NCI-H2196 treated with DMSO at 0.1 percent for 48 hours (cell line): Measurements from ENCODE around the gene RDH8.
A peak's percentile ranks its signal among the peaks of the same experiment; 100 is the strongest.
"Not testable (repeated sequence)": the region's sequence is repeated elsewhere in the genome, so short reads cannot be mapped to it uniquely, and the experiment has no call there.

ENCODE experiments used
- DNase-seq: peaks from one replicate; lab custom pipeline; 2025; ENCODE audit not compliant: unreplicated experiment; lab: John Stamatoyannopoulos, UW

The RDH8 gene

DNA sequence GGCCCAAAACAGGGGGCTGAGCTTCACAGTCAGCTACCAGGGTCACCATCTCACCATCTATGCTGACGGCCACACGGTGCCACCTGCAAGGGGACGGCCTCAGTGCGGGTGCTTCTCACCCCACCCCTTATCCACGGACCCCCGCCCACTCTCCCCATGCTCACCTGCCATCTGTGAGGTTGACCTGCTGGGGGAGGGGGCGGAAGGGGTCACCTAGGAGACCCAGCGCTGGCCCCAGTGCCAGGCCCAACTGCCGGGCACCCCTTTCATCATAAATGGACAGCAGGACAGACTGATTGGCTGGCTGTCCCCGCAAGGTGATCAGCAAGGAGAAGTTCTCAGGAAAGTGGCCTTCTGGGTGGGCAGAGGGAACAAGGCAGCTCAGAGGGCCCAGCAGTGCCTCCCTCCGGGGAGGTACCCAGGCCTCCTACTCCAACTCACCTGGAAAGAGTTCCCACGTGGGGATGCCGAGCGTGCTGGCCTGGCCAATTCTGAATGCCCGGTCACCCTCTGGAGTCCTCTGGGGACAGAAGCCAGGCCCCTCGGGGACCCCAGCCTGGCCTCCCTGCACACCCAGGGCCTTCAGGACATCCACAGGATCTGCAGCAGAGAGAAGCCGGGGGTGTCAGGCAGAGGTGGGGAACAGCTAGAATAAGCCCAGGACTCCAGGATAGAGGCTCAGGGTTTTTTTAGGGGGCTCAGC, 7.5 kb upstream of the RDH8 start:
- no peak for DNase-seq

DNA sequence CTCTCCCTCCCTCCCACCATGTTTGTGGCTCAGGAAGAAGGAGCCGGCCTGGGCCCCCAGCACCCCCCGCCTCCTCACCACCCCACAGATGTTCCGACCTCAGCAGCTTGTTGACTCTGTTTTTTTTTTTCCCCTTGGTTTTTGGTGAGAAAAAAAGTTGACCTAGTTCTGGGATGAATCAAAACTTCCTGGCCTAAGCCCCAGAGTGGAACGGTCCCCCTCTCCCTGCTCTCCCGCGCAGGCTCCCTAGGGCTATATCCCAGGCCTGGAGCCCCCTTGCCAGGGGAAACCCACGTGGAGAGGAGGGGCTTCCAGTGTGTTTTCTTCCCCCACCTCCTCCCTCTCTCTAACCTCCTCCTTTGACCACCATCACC, 7.0 kb upstream of the RDH8 start:
- no peak for DNase-seq

DNA sequence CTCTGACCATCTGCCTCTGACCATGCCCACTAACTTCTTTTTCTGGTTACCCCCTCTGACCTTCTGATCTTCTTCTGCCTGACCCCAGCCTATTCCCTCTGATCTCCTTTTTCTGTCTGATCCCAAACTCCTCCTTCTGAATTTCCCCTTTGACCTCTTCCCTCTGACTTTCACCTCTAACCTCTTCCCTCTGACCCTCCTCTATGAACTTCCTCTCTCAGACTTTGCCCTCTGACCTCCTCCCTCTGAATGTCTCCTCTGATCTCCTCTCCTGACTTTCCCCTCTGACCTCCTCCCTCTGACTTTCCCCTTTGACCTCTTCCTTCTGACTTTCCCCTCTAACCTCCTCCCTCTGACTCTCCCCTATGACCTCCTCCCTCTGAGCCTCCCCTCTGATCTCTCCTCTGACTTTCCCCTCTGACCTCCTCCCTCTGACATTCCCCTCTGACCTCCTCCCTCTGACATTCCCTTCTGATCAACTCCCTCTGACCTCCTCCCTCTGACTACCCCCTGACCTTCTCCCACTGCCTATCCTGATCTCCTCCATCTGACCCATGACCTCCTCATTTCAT, 6.4 kb upstream of the RDH8 start:
- DNase-seq = no peak

DNA sequence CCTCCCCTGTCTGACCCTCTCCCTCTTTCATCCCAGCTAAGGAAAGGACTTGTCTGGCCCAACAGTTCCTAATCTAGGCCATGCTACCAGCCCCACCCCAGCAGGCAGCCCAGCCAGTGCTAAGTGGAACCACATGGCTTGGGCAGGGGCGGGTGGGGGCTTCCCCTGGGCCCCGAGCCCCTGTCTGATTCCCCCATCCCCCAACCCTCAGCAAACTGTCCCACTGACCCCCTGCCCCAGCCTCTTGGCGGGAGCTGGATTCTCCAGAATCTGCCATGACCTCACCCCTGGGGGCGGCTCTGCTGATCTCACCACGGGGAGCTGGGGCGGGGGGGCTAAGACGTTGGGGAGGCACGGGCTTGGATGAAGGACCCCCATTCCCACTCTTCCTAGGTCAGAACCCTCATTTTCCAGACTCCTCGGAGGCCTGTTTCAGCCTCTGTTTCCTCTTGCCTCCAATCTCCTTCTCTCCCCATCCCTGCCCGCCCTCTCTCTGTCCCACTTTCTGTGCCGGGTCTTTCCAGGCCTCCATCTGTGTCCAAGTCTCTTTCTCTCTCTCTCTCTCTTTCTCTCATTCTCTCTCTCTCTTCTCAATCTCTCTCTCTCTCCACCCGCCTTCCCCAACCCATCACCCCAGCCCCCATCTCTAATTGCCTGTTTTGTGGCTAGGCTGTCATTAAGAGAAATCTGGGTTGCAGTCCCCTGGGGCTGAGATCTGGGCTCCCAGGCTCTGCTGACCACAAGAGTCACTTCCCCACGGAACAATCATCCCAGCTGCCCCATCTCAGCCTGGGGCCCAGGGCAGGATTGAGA, 5.7 kb upstream of the RDH8 start:
- no peak for DNase-seq

DNA sequence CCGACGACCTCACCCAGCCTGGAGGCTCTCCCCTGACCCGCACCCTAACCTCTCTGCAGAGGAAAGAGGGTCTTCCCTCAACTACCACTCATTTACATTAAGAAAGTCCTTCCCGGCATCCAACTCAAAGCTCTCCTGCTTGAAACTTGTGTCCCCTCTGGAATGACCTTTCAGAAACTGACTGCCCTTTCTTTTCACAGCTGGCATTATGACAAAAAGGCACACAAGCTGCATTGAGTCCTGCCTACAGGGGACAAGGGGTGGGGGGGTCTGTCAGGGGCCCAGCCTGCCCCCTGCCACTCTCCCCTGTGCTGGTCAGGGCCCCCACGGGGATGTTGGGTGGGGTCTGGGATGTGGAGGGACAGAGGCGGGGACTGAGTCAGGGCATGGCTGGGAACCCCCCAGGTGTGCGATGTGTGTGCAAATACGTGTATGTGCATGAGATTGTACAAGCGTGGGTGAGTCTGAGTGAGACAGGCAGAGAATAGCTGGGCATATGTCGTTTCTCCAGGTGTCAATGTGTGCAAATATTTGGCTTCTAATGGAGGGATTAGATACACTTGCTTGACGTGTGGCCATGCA, 5.0 kb upstream of the RDH8 start:
- DNase-seq = no peak

DNA sequence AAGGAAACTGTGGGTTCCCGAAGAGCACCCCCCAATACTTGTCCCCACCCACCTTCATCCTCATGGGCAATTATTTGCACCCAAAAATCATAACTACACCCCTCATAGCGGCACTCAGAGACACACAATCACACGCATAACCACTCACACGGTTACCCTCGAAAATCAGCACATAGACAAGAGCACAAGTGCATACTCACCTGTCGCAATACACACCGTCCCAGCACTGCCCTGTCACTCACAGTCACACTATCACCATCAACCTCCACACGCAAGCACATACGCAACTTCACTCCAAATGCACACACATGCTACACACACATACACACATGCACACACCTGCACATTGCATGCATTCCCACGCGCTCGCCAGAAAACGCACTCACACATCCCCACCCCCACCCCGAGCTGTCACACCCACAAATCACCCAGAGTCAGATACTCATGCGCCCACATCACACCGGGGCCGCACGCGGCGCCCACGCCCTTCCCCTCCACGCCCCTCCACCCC, 3.5 kb upstream of the RDH8 start:
- no peak for DNase-seq

DNA sequence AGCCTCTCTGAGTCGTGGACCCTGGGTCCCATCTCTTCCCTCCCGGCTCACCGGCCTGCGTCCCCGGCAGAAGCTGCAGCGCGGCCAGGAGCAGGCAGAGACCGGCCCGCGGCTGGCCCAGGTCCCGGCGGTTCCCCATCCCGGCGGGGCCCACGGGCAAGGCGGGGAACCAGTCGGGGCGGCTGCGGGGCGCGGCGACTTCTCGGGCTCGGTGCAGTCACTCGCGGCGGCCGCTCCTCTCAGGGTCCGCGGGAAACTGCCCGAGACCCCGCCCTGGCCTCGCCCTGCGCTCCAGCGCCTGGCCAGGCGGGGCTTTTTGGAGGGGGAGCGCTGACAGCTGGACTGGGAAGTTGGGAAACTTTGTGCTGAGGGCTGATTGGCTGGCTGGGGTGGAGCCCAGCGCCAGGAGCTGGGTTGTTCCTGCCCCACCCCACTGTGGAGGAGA, 3.0 kb upstream of the RDH8 start, which contains the start of gene COL5A3:
Gene COL5A3 (minus strand): TSS at position 258 of the 445 bp plus-strand sequence. CDS start 119 bp downstream, at position 139.
- DNase-seq = no peak

DNA sequence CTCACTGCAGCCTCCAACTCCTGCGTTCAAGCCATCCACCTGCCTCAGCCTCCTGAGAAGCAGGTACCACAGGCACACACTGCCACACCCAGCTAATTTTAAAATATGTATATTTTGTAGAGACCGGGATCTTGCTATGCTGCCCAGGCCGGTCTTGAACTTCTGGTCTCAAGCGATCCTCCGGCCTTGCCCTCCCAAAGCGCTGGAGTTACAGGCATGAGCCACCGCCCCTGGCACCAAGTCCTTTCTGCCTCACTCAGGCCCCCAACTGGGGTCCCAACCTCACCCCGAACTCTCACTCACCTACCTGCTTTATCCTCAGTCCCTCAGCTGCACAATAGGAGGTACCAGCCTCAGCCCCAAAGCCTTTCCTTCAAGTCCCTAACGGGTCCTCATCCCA, 2.3 kb upstream of the RDH8 start:
- DNase-seq = no peak

DNA sequence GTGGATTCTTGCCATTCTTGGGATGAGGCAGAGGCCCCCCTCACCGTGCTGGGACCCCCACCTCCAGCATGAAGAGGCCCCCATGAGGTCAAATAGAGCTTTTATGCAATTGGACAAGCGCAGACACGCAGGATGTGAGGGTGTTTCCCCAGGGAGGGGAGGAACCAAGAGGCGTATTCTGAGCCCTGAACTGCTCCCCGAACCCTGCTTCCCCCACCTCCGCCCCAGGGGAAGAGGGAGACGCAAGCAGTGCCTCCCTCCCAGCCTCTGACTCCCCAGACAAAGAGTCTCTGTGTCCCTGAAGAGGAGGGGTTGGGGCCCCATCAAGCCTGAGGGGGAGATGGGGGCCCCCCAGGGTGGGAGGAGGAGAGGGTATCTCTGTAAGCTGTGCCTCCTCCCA, 1.3 kb upstream of the RDH8 start:
- no peak for DNase-seq

DNA sequence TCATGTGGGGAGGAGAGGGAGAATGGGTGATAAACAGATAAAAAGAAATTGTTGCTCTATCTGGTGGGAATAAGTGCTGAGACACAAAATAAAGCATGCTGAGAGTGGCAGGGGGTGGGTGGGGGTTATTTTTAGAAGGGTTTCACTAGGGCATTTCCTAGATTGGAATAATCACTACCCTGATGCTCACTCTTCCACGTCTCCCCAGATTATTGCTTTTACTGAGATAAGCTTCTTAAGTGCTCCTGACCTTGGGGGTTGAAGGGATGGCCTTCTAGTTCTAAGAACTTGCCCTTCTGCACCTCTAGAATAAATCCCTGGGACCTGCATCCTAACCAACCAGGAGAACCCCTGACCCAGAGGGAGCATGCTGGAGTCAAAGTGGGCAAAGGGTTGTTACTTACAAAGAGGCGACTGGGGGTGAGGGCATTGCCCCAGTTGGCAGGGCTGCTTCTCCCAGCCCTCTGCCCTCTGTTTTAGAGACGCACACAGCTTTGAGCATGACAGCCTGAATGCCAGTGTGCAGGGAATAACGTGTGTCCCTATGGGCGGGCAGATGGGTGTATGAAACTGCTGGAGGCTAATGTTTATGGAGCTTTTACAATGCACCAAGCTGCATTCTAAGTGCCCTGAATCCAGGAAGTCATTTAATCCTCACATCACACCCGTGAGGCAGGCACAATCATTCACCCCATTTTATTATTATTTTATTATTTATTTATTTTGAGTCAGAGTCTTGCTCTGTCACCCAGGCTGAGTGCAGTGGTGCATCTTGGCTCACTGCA, 743 bp downstream of the RDH8 start:
- no peak for DNase-seq

DNA sequence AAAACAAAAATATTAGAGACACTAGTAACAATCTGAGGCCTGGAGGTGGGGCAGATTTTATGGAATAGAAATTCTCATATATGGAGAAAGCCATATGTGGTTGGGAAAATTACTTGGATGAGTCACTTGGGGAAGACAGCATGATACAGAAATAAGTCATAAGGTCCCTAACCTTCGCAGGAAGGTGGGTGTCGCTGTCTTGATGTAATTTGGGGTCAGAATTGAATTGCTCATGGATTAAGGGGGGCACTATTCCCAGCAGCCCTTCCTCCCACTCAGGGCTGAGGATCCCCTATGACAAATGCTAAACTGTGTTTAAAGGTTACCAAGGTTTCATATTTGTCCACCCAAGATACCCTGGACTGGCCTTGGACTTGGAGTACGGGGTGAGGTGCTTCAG, 5.0 kb downstream of the RDH8 start:
- DNase-seq = no peak

DNA sequence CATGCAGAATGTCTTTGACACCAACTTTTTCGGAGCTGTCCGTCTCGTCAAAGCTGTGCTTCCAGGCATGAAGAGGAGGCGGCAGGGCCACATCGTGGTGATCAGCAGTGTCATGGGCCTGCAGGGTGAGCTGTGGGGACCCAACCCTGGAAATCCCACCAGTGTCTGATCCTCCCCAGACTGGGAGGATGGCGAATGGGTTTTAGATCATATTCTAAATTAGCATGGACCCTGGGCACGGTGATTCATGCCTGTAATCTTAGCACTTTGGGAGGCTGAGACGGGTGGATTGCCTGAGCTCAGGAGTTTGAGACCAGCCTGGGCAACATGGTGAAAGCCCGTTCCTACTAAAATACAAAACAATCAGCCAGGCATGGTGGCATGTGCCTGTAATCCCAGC, 5.5 kb downstream of the RDH8 start:
- DNase-seq = no peak

DNA sequence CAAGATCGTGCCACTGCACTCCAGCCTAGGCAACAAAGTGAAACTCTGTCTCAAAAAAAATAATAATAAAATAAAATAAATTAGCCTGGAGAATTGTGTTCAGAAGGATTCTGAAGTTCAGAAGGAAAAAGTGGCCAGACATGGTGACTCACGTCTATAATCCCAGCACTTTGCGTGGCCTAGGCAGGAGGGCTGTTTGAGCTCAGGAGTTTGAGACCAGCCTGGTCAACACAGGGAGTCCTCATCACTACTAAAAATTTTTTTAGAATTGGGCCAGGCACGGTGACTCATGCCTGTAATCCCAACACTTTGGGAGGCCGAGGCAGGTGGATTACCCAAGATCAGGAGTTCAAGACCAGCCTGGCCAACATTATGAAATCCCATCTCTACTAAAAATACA, 6.0 kb downstream of the RDH8 start:
- no peak for DNase-seq

DNA sequence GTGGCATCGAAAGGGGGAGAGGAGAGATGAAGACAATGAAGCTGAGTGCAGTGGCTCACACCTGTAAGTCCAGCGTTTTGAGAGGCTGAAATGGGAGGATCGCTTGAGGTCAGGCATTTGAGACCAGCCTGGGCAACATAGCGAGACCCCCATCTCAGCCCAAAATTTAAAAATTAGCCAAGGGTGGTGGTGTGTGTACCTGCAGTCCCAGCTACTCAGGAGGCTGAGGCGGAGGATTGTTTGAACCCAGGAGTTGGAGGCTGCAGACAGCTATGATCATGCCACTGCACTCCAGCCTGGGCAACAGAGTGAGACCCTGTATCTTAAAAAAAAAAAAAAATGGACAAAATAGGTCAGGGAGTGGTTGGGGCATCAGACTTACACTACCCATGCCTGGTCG, 7.6 kb downstream of the RDH8 start:
- no peak for DNase-seq

DNA sequence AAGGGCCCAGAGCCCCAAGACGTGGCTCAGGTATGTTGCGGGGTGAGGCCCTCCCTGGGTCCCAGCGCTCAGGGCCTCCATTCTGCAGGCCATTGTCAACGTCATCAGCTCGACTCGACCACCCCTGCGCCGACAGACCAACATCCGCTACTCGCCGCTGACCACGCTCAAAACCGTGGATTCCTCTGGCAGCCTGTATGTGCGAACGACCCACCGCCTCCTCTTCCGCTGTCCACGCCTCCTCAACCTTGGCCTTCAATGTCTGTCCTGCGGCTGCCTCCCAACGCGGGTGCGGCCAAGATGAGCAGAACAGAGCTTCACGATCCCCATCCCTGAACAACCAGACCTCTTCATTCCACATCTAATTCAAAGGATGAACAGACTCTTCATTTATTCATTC, 8.2 kb downstream of the RDH8 start:
- no peak for DNase-seq

DNA sequence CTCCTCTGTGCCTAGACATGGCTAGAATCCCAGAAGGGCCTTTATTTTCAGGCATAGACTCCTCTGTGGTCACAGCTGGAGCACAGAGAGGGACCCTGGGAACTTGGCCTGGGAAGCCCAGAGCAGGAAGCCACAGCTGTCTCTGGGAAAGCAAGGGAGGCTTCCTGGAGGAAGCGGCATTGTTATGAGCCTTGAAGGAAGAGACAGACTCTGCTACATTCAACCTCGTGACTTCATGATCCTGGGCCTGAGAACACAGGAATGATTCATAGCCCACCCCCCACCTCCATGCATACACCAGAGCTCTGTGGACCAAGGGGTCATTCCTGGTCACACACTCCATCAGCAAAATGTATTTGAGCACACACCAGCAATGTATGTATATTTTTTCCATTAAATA, 8.6 kb downstream of the RDH8 start:
- DNase-seq = no peak

DNA sequence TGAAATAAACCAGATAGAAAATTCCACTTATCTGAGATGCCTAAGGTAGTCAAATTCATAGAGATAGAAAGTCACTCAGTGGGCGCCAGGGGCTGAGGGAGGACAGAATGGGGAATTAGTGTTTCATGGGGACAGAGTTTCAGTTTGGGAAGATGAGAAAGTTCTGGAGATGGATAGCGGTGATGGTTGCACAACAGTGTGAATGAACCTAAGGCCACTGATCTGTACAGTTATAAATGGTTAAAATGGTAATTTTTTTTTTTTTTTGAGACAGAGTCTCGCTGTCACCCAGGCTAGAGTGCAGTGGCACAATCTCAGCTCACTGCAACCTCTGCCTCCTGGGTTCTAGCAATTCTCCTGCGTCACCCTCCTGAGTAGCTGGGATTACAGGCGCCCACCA, 9.8 kb downstream of the RDH8 start:
- DNase-seq = not testable (repeated sequence)

DNA sequence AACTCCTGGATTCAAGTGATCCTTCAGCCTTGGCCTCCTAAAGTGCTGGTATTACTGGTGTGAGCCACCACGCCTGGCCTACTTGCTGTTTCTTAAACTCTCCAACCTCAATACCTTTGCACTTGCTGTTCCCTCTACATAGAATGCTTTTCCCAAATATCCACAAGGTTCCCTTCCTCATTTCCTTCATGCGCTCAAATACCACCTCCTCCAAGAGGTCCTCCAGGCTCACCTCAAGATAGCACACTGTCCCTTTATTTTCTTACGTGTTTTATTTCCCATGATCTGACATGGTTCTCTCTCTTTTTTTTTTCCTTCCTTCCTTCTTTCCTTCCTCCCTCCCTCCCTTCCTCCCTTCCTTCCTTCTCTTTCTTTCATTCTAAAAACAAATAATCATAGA, 13.5 kb downstream of the RDH8 start:
- no peak for DNase-seq

DNA sequence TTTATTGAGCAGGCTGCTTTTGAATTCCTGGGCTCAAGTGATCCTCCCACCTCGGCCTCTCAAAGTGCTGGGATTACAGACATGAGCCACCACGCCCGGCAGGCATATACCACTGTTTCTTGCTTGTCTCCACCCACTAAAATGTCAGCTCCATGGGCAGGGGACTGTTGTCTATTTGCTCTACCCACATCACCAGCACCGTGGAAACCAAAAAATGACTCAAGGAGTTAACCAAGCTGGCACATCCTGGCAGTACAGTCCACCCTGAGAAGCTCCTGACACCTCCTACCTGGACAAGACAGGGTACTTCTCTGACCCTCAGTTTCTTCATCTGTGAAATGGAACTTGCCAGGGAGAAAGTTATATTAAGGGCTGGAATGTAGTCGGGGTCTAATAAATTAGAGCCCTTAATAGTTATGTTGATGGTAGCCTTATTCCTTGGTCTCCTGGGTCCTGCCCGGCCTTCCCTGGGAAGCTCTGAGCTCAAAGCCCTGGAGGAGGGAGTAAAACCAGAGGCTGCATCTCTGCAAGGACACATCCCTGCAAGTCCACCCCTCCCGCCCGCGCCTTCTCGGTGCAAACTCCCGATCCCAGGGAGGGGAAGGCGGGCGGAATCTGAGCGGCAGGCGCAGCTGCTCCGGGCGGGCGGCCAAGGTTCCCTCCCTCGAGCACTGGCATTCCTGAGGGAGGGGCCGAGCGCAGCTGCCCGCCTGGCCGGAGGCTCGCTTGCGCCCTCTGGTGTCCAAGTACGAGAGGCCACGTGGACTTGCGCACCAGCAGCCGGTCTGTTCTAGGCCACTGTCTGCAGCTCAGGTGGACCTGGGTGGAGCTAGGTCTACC, 14.1 kb downstream of the RDH8 start:
- DNase-seq = peak; percentile 93

DNA sequence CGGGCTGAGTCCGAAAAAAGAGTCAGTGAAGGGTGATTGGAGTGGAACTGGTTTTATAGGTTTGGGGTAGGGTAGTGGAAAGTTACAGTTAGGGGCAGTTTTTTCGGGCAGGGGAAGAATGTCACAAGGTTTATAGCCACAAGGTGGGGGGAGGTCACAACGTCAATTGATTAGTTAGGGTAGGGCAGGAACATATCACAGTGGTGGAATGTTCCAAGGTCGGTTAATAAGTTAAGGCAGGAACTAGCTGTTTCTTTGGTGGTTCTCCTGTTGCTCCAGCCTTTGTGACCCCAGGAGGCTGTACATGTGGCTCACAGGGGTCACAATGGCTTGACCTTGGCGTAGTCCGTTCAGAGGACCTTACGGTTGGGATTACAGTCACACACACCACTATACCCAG, 20.3 kb downstream of the RDH8 start:
- no peak for DNase-seq
